Measurements from ENCODE around the gene PPP1R10. TPM values are rescaled to one million over a fixed set of nuclear protein-coding genes. Genes with fewer than 3 reads are reported as not detected.

The PPP1R10 gene
- total RNA-seq, 4 donors from 2014 or later, result 49.1 to 72.2 (median 57.0) TPM

DNA sequence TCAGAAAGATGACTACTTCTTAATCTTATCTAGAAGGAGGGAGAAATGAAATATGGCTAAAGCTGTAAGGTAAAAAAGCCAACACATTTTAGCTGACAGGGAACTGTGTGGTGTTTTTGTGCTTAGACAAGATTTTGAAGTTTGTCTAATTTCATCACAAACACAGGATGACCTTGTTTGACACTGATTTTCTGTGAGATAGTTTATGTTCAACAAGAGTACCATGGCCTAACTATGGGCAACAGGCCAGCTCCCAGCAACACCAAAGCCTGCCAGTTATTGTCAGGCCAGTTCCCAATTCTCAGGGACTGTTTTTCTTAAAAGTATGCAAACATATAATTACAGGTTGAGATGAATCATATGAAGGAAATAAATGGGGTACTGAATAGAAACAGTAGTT, 51.3 kb downstream of the PPP1R10 start:
- Histone ChIP-seq H3K4me3 (replicated peaks in 1 of 3) (no peak overlapping the region), H3K36me3 (peaks cover 4 to 13% of the 10 kb centered on the region in 2 donors), H3K27me3 (no peaks in the 10 kb centered on the region), H3K27ac (no peak overlapping the region), H3K9me3 (no peaks in the 10 kb centered on the region), H3K4me1 (peaks cover 0 to 5% of the 10 kb centered on the region in 2 donors)
- TF ChIP-seq POLR2A (IDR thresholded peaks at IDR 0.05), result no peak
- TF ChIP-seq, protein P1, sequence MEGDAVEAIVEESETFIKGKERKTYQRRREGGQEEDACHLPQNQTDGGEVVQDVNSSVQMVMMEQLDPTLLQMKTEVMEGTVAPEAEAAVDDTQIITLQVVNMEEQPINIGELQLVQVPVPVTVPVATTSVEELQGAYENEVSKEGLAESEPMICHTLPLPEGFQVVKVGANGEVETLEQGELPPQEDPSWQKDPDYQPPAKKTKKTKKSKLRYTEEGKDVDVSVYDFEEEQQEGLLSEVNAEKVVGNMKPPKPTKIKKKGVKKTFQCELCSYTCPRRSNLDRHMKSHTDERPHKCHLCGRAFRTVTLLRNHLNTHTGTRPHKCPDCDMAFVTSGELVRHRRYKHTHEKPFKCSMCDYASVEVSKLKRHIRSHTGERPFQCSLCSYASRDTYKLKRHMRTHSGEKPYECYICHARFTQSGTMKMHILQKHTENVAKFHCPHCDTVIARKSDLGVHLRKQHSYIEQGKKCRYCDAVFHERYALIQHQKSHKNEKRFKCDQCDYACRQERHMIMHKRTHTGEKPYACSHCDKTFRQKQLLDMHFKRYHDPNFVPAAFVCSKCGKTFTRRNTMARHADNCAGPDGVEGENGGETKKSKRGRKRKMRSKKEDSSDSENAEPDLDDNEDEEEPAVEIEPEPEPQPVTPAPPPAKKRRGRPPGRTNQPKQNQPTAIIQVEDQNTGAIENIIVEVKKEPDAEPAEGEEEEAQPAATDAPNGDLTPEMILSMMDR (IDR thresholded peaks at IDR 0.05), result no peak
- DNase-seq, result no peak
- intact Hi-C loops (cut with DNase I), result no loop called here

DNA sequence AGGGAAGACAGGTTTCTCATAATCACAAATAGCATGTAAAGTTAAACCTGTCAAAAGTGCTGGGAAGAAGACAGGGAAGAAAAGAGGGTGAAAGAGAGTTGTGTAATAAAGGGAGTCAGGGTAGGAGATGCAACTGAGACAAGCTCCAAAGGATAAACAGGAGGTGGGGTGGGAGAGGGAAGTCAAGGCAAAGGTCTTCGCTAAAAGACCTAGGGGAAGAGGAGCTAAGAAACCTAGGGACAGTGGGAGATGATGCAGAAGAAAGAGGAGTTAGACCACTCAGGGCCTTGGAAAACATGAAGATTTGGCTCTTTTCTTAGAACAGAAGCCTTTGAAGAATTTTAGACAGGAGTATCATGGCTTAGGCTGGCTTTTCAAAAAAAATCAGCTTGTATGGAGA, 52.9 kb downstream of the PPP1R10 start:
- 95 to 98% methylated on average over 1 of the region's 1 CpG for WGBS, 2 donors

DNA sequence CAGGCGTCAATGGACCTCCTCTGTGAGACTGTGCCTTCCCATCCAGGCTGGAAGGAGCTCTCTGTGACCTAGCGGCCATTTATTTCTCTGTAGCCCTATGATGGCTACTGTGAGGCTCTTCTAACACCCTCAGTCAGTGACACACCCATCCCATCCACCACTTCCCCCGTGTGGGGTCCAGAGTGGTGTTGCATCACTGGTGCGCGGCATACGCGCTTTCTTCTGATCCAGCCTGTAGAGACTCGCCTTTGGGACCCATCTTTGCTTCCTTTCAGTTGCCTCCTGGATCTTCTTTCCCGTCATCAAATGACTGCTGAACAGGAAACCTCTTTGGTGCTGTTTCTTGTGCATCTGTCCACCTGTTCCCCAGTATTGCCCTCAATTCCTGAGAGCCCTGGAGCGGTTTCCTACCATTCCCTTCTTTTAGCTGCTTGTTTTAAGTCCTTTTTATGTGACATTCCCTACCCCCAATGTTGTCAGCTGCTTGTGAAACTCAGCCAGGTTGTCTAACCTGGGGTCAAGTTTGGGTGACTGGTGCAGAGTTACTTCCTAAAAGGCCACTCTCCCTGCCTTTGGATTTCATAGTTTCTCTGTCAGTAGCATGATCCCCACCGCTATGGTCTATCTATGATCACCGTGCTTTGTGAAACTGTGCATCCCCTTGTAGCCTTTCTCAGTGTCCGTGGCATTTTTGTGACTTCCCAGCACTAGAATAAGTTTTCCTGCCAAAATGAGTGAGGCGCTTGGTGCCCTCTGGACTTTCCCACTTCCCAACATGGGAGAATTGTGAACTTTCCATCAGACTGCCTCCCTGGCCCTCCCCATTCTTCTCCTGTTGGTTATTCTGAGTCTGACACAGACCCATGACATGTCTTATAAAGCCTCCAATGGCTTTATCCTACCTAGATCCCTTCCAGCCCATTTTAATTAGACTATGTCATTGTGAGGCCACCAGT, 54.3 kb downstream of the PPP1R10 start:
- no peak overlapping the region for H3K27ac ChIP-seq
- WGBS, 2 donors, result 94 to 95% methylated on average over 14 of the region's 14 CpGs
- no peaks in the 10 kb centered on the region for H3K27me3 ChIP-seq
- H3K4me1 ChIP-seq, result peaks cover 6 to 8% of the 10 kb centered on the region in 2 donors
- H3K9me3 ChIP-seq, result no peaks in the 10 kb centered on the region
- TF ChIP-seq POLR2A (IDR thresholded peaks at IDR 0.05), result no peak
- TF ChIP-seq, protein P1 (IDR thresholded peaks at IDR 0.05), result no peak
- H3K4me3 ChIP-seq (replicated peaks in 1 of 3), result no peak overlapping the region
- H3K36me3 ChIP-seq, result peaks cover 4 to 13% of the 10 kb centered on the region in 2 donors
- intact Hi-C loops (cut with DNase I), result no loop called here
- no peak for DNase-seq

More for the DNA sequence above, 52.9 kb downstream of the PPP1R10 start:
- Histone ChIP-seq H3K4me1 (no peaks in the 10 kb centered on the region), H3K36me3 (peaks cover 4 to 13% of the 10 kb centered on the region in 2 donors), H3K4me3 (replicated peaks in 1 of 3) (no peak overlapping the region), H3K9me3 (no peaks in the 10 kb centered on the region), H3K27me3 (no peaks in the 10 kb centered on the region), H3K27ac (no peak overlapping the region)
- TF ChIP-seq, protein P1 (IDR thresholded peaks at IDR 0.05), result no peak
- TF ChIP-seq POLR2A (IDR thresholded peaks at IDR 0.05), result no peak
- DNase-seq, result no peak
- intact Hi-C loops (cut with DNase I), result no loop called here

DNA sequence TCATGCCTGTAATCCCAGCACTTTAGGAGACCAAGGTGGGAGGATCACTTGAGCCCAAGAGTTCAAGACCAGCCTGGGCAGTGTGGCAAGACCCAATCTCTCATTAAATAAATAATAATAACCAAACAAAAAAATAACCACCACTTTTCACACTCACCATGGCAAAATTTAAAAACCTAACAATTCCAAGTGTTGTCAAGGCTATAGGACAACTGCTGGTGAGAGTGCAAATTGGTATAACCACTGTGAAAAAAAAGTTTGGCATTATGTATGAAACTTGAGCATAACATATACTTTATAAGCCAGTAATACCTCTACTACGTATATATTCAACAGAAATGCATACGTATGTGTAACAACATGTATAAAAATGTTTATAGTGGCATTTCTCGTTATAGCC, 56.1 kb downstream of the PPP1R10 start:
- Histone ChIP-seq H3K9me3 (no peaks in the 10 kb centered on the region), H3K4me1 (peaks cover 11% of the 10 kb centered on the region in 2 donors), H3K4me3 (replicated peaks in 1 of 3) (no peak overlapping the region), H3K36me3 (peaks cover 4 to 13% of the 10 kb centered on the region in 2 donors), H3K27ac (no peak overlapping the region), H3K27me3 (no peaks in the 10 kb centered on the region)
- intact Hi-C loops (cut with DNase I), result no loop called here
- TF ChIP-seq, protein P1 (IDR thresholded peaks at IDR 0.05), result no peak
- TF ChIP-seq POLR2A (IDR thresholded peaks at IDR 0.05), result no peak
- no peak for DNase-seq
- 93 to 96% methylated on average over 3 of the region's 3 CpGs for WGBS, 2 donors

DNA sequence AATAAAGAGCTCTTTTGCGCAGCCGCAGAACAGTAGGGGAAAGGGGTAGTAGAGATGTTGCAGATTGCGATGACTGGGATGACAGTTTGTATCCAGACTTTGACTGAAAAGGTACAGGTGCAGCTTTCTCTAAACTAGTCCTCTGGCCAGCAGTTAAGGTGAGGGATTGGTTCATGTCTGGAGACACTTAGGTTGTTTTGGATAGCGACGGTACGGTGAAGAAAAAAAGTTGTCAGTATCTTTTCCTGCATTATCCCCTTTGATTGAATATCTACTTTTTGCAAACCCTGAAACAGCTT, 59.4 kb downstream of the PPP1R10 start:
- H3K27me3 ChIP-seq, result no peaks in the 10 kb centered on the region
- 2% methylated on average over 6 of the region's 6 CpGs for WGBS, 2 donors
- TF ChIP-seq POLR2A (IDR thresholded peaks at IDR 0.05), result no peak
- TF ChIP-seq, protein P1 (IDR thresholded peaks at IDR 0.05), result no peak
- intact Hi-C loops (cut with DNase I), result no loop called here
- H3K4me3 ChIP-seq (replicated peaks in 1 of 3), result peak overlapping the region; percentile 43 to 98 (median 94)
- peak overlapping the region in 2 of 3 donors; percentile 95 to 99 for H3K27ac ChIP-seq
- no peak for DNase-seq
- peaks cover 15 to 19% of the 10 kb centered on the region in 2 donors for H3K36me3 ChIP-seq
- peaks cover 19 to 21% of the 10 kb centered on the region in 2 donors for H3K4me1 ChIP-seq
- H3K9me3 ChIP-seq, result no peaks in the 10 kb centered on the region

All from thyroid gland (tissue), 4 donors.